ENCODE results near the gene PSMA6. TPM values are rescaled to one million over a fixed set of nuclear protein-coding genes. Genes with fewer than 3 reads are reported as not detected.

Gene PSMA6
- polyA plus RNA-seq, 2 of the 4 experiments (the other 2 are of a cell fraction): 369 to 395 TPM

GRCh38 chr14:35339761-35340406 lies 47.7 kb downstream of the PSMA6 start:
- DNase-seq (ENCODE audit: low read depth in 1 of 2, low spot score in 1 of 2) (no peak), FAIRE-seq (no peak), ATAC-seq (no peak)
- ChIA-PET POLR2A (interaction anchor here (2.4 kb wide), 1 partner anchor 64 kb away, joined by 8 read pairs; the partner anchor contains the start of gene NFKBIA), CTCF (interaction anchor here (0.6 to 1.7 kb wide), 5 partner anchors 34 to 73 kb away, joined by 3 to 7 read pairs (median 4); partner anchors contain the start of gene NFKBIA)
- H3K4me3 ChIP-seq: no peak overlapping the region
- peak overlapping the region; percentile 91 to 95 for H3K27ac ChIP-seq
- H3K9me3 ChIP-seq: no peaks in the 10 kb centered on the region
- WGBS (ENCODE audit: missing lambda C conversion rate): 85% methylated on average over 12 of the region's 12 CpGs
- TF ChIP-seq CEBPB (IDR thresholded peaks at IDR 0.05) (no peak), MYC (IDR thresholded peaks at IDR 0.05; ENCODE audit: borderline replicate concordance, low read length) (no peak), TP53 (CRISPR knock-in tag; IDR thresholded peaks at IDR 0.05) (no peak), E2F6 (IDR thresholded peaks at IDR 0.05; ENCODE audit: borderline replicate concordance, low read depth) (no peak), TFCP2L1 (CRISPR knock-in tag; IDR thresholded peaks at IDR 0.05) (no peak), FOSB (CRISPR knock-in tag; IDR thresholded peaks at IDR 0.05) (no peak), RCOR1 (IDR thresholded peaks at IDR 0.05; ENCODE audit: low read depth, low read length) (no peak)
- H3K4me1 ChIP-seq: peaks cover 64% of the 10 kb centered on the region
- no peak overlapping the region for H3K4me2 ChIP-seq

- CTCF ChIA-PET: interaction anchor here (0.8 to 1.6 kb wide), 3 partner anchors 30 to 111 kb away, joined by 3 to 7 read pairs (median 5); partner anchors contain the start of gene NFKBIA
- H3K27ac ChIP-seq: peak overlapping the region; percentile 91 to 95
- H3K4me3 ChIP-seq: peak overlapping the region; percentile 30; the same call in 2 of the 3 replicates
Observed at GRCh38 chr14:35340616-35341453, 48.7 kb downstream of the PSMA6 start.

GRCh38 chr14:35341454-35341750 lies 49.2 kb downstream of the PSMA6 start:
- Histone ChIP-seq H3K4me1 (peaks cover 50% of the 10 kb centered on the region), H3K9me3 (no peaks in the 10 kb centered on the region), H3K4me2 (peak overlapping the region; percentile 87), H3K4me3 (peak overlapping the region; percentile 30; the same call in 2 of the 3 replicates), H3K27ac (peak overlapping the region; percentile 91 to 95)
- ATAC-seq (peak; percentile 16 to 19), FAIRE-seq (no peak), DNase-seq (ENCODE audit: low read depth in 1 of 2, low spot score in 1 of 2) (peak in 1 of 2 experiments; percentile 87)
- POLR2A ChIA-PET: interaction anchor here (0.9 to 2.3 kb wide), 7 partner anchors 8 to 63 kb away, joined by 3 to 36 read pairs (median 6); partner anchors contain the start of genes NFKBIA and PSMA6
- CTCF ChIA-PET: interaction anchor here (0.7 to 1.6 kb wide), 4 partner anchors 27 to 112 kb away, joined by 3 to 5 read pairs (median 3); no protein-coding TSS in a partner anchor
- 0% methylated on average over 4 of the region's 4 CpGs for WGBS (ENCODE audit: missing lambda C conversion rate)
- TF ChIP-seq PBX3 (IDR thresholded peaks at IDR 0.05) (no peak), JUN (IDR thresholded peaks at IDR 0.05) (peak; percentile 25 to 38; a peak in 1 of 5 replicates), ZC3H11A (IDR thresholded peaks at IDR 0.05) (no peak)

More at GRCh38 chr14:35340616-35341453, 48.7 kb downstream of the PSMA6 start:
- Histone ChIP-seq H3K9me3 (no peaks in the 10 kb centered on the region), H3K4me1 (peaks cover 55% of the 10 kb centered on the region), H3K4me2 (peak overlapping the region; percentile 87)
- WGBS (ENCODE audit: missing lambda C conversion rate): 77% methylated on average over 12 of the region's 14 CpGs
- POLR2A ChIA-PET: interaction anchor here (0.9 to 2.3 kb wide), 7 partner anchors 8 to 63 kb away, joined by 3 to 36 read pairs (median 6); partner anchors contain the start of genes NFKBIA and PSMA6
- TF ChIP-seq PBX3 (IDR thresholded peaks at IDR 0.05) (no peak), HOXB5 (CRISPR knock-in tag; IDR thresholded peaks at IDR 0.05) (no peak), RAD21 (conservative IDR thresholded peaks at IDR 0.05 in 1 of 2, IDR thresholded peaks at IDR 0.05 in 1 of 2) (no peak), ATOH8 (CRISPR knock-in tag; IDR thresholded peaks at IDR 0.05; ENCODE audit: low read depth) (no peak), NR3C1 (IDR thresholded peaks at IDR 0.05) (no peak), ZFP36 (IDR thresholded peaks at IDR 0.05; ENCODE audit: borderline replicate concordance, partially characterized antibody) (no peak), ZC3H11A (IDR thresholded peaks at IDR 0.05) (no peak), CHD4 (IDR thresholded peaks at IDR 0.05; ENCODE audit: borderline replicate concordance) (no peak), JUN (IDR thresholded peaks at IDR 0.05) (no peak), HES2 (IDR thresholded peaks at IDR 0.05) (no peak), JUNB (IDR thresholded peaks at IDR 0.05) (no peak), MAZ (IDR thresholded peaks at IDR 0.05; ENCODE audit: borderline replicate concordance, low read depth, low read length) (no peak)
- DNase-seq (ENCODE audit: low read depth in 1 of 2, low spot score in 1 of 2) (no peak), FAIRE-seq (no peak), ATAC-seq (peak; percentile 1 to 5; a peak in 5 of 6 replicates)

Measured in A549 (cell line).